SK-MEL-5 (cell line): ENCODE measurements around the gene NACC2. TPM values are rescaled to one million over a fixed set of nuclear protein-coding genes. Genes with fewer than 3 reads are reported as not detected.
A peak's percentile ranks its signal among the peaks of the same experiment; 100 is the strongest.

Source experiments
- DNase-seq: peaks from one replicate; pipeline ENCODE4 v3.0.0-alpha.2; 2016; ENCODE audit warnings: low read depth, low spot score
- in situ Hi-C: cut with HindIII; loops from 2 replicates; pipeline ENCODE4 v1.10.0; 2016; ENCODE audit warnings: low sequenced_read_pairs, high pct_unique_total_duplicates, low pct_unique_long_range_greater_than_20kb
- total RNA-seq: library from RNA; depleted of rRNA; stranded (reverse); fragments of >200 nt; shearing (Covaris generic); gene quantifications from 2 replicates; pipeline ENCODE4 v1.2.3, GENCODE V29; 2014

The NACC2 gene
- total RNA-seq, 1 experiment from 2014 or later, result 38.2 TPM

GRCh38 chr9:136056546-136057235, 38.4 kb downstream of the NACC2 start:
- no peak for DNase-seq
- in situ Hi-C loops, result no loop called here

GRCh38 chr9:136055715-136056545, 39.2 kb downstream of the NACC2 start:
- no peak for DNase-seq
- in situ Hi-C loops, result no loop called here

GRCh38 chr9:136054798-136055714, 40.0 kb downstream of the NACC2 start:
- in situ Hi-C loops, result no loop called here
- DNase-seq, result no peak

DNA sequence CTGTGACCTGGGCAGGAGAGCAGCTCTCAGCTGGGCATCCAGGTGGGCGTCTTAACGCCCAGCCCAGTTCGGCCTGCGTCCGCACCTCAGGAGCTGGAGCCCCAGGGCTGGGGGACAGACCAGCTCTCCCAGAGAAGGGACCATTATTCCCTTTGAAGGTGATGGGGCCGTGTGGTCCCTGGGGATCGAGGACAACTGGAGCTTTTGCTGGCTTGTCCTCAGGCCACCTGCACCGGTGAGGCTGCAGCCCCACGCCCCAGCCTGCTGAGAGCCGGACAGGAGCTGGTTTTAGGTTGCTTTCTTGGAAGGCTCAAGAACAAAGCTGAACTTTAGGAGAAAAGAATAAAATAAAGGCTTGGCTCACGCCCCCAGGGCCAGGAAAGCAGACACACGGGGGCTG, 40.9 kb downstream of the NACC2 start:
- in situ Hi-C loops, result no loop called here
- no peak for DNase-seq

DNA sequence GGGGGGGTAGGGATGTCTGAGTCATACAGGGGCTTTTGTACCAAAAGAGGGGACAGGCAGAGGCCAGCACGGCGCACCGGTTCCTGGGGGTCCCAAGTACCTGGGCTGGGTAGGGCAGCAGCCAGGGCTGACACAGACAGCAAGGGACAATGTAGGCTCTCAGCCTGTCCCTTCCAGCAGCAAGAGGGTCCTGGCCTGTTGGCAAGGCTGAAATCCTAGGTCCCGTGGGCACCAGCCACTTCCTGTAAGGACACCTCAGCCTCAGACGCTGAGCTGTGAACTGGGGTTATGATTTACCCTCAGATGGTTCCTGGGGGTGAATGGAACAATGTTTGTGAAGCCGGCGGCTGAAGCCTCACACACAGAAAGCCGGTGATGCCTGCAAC, 41.3 kb downstream of the NACC2 start:
- no peak for DNase-seq
- in situ Hi-C loops, result no loop called here

GRCh38 chr9:136052991-136053756, 41.9 kb downstream of the NACC2 start:
- in situ Hi-C loops, result no loop called here
- peak; percentile 11 for DNase-seq

- DNase-seq, result peak; percentile 59
- in situ Hi-C loops, result no loop called here
These were observed 42.6 kb downstream of the NACC2 start for GRCh38 chr9:136052472-136052880.

DNA sequence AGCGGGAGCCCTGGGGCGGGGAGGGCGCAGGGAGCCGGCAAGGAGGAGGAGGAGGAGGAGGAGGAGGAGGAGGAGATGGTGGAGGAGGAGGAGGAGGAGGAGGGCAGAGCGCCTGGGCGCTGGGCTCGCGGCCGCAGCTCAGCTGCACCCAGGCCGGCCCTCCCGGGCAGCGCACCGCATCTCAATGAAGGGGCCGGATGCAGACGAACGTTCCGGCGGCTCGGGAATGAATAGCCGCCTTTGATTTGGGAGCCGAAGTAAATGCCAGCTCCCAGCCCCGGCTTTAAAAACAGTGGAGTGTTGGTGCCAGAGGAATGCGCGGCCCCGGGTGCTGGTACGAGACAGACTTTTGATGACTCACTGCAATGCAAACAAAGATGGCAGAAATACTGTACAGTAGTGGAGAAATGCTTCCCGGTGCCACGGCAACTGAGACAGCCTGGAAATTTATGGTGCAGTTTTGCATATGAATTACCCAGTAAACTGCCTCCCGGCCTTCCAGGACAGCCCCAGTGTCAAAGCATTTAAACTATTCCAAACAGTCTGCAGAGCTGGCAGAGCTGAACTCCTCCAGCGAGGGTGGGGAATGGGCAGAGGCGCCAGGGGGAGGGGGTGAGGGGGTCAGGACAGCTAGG, 43.1 kb downstream of the NACC2 start:
- in situ Hi-C loops, result no loop called here
- peak; percentile 97 for DNase-seq

DNA sequence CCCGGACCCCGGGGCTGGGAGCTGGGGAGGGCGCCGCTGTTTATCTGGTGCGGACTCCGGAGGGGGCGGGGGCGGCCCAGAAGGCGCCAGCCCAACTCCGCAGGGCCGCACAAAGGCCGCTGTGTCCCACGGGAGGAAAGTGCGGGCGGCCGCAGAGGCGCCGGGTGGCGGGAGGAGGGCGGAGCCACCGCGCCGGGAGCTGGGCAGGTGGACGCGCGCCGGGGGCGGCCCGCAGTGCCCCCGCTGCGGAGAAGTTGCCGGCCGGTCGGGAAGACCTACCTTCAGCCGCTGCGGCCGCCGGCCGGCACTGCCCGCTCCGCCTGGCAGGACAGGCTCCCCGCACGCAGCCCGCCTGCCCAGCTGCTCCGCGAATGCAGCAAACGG, 43.6 kb downstream of the NACC2 start:
- in situ Hi-C loops, result no loop called here
- peak; percentile 57 for DNase-seq

- no peak for DNase-seq
- in situ Hi-C loops, result no loop called here
These were observed 44.2 kb downstream of the NACC2 start for GRCh38 chr9:136050701-136051452.

GRCh38 chr9:136050266-136050700, 44.8 kb downstream of the NACC2 start:
- no peak for DNase-seq
- in situ Hi-C loops, result no loop called here

DNA sequence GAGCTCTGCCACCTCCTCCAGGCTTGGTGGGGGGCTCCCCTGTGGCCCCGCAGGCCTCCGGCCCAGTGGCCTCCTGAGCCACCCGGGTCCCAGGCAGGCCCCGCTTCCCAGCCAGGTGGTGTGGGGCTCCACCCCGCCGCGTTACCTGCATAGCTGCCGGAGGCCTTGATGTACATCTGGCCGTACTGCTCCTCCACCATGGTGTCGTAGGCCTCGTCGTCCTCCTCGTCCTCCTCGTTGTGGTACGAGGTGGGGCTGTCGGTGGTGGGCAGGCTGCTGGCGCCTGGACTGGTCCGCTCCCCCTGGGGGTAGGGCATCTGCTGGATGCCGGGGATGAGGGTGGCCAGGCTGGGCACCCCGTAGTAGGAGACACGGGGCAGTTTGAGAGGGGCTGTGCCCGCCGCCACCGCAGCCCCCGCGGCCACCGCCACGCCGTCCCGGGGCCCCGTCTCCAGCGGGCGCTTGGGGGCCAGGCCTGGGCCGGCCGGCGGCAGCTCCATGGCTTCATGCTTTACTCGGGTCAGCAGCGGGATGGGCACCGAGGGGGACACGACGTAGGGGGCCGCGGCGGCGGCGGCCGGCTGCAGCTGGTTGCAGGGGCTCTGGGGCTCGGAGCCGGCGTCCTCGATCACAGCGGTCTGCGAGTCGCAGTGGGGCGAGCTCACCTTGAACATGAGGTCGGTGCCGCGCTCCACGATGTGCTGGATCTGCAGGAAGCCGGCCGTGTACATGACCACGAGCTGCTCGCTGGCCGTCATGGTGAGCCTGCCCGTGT, 45.4 kb downstream of the NACC2 start:
- no peak for DNase-seq
- in situ Hi-C loops, result no loop called here

GRCh38 chr9:136048560-136049411, 46.3 kb downstream of the NACC2 start:
- no peak for DNase-seq
- in situ Hi-C loops, result no loop called here

- in situ Hi-C loops, result no loop called here
- DNase-seq, result no peak
These were observed 47.1 kb downstream of the NACC2 start for GRCh38 chr9:136047775-136048559.
